Right renal pelvis (tissue), 4 donors: ENCODE data around the gene GPR37. TPM values are rescaled to one million over a fixed set of nuclear protein-coding genes. Genes with fewer than 3 reads are reported as not detected.
A peak's percentile ranks its signal among the peaks of the same experiment; 100 is the strongest.

Experiments
- DNase-seq, 4 donors: peaks; one replicate each; pipeline ENCODE4 v3.0.0-alpha.2; 2013; ENCODE audit warnings: low read depth in 4 of 4, low spot score in 3 of 4, missing footprints in 1 of 4
- polyA plus RNA-seq, 4 donors: library from polyadenylated mRNA; unstranded; fragments of 120-200 nt; gene quantifications; one replicate each; pipeline ENCODE4 v1.2.1, GENCODE V29; 2013; ENCODE audit not compliant: insufficient read length in 4 of 4

Gene GPR37, protein sequence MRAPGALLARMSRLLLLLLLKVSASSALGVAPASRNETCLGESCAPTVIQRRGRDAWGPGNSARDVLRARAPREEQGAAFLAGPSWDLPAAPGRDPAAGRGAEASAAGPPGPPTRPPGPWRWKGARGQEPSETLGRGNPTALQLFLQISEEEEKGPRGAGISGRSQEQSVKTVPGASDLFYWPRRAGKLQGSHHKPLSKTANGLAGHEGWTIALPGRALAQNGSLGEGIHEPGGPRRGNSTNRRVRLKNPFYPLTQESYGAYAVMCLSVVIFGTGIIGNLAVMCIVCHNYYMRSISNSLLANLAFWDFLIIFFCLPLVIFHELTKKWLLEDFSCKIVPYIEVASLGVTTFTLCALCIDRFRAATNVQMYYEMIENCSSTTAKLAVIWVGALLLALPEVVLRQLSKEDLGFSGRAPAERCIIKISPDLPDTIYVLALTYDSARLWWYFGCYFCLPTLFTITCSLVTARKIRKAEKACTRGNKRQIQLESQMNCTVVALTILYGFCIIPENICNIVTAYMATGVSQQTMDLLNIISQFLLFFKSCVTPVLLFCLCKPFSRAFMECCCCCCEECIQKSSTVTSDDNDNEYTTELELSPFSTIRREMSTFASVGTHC
- 1 to 10 TPM; 1.4 to 1.8 (median 1.8) TPM for polyA plus RNA-seq

- DNase-seq, result peak; percentile 33 to 50 (median 44)
These were observed at the start of gene GPR37 for GRCh38 chr7:124765401-124766352. Gene GPR37, minus strand, starts transcription at chr7:124765792. Its CDS starts 816 bp downstream, at chr7:124764976.

- no peak for DNase-seq
These were observed 48.6 kb upstream of the GPR37 start for GRCh38 chr7:124813994-124814798.

- DNase-seq, result no peak
These were observed 47.2 kb upstream of the GPR37 start for GRCh38 chr7:124812764-124813163.

DNA sequence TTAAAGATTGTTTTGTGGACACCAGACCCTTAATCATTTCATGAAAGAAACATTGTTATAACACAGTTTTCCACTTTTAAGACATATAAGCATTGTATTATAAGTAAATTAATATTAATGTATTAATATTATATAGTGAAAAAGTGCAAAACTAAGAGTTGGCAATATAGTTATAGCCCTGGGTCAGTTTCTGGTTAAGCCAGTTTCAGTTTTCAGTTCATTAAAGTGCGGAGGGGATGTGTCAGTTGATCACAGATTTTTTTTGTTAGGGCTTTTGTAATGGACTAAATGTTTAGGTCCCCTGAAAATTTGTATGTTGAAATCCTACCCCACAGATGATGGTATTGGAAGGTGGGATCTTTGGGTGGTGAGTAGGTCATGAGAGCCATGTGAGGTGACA is 45.7 kb upstream of the GPR37 start:
- no peak for DNase-seq

- no peak for DNase-seq
These were observed 45.0 kb upstream of the GPR37 start for GRCh38 chr7:124810605-124811004.

- no peak for DNase-seq
These were observed 42.6 kb upstream of the GPR37 start for GRCh38 chr7:124808206-124808605.

- DNase-seq, result no peak
These were observed 35.8 kb upstream of the GPR37 start for GRCh38 chr7:124801330-124801895.

DNA sequence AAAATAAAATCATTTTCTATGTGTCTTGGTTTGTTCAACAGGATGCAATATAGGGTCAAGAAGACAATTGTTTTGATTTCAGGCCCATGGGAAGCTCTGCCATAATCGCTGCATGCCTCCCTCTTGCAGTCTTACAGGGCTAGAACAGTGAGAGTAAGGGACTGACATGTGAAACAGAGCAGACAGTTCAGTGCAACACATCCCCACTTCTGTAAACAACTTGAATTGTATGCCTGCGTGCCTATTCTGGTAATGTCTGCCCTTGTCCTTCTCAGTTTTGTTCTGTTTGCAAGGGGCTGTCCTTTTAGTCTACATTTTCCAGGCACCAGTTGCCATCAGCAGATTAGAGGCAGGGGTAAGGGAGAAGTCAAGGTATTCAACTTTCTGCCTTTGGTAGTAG is 34.8 kb upstream of the GPR37 start:
- DNase-seq, result no peak

DNA sequence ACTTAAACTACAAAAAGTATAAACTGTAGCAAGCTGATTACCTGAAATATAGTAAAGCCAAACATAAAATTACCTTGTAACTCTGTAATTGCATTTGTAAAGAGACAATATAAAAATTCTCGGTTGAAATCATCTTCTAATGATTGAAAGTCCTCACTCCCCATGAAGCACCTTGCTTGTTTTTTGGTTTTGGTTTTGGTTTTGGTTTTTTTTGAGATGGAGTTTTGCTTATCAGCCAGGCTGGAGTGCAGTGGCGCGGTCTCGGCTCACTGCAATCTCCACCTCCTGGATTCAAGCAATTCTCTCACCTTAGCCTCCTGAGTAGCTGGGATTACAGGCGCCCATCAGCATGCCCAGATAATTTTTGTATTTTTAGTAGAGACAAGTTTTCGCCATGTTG is 33.9 kb upstream of the GPR37 start:
- DNase-seq, result no peak

- DNase-seq, result no peak
These were observed 31.2 kb upstream of the GPR37 start for GRCh38 chr7:124796771-124797170.

DNA sequence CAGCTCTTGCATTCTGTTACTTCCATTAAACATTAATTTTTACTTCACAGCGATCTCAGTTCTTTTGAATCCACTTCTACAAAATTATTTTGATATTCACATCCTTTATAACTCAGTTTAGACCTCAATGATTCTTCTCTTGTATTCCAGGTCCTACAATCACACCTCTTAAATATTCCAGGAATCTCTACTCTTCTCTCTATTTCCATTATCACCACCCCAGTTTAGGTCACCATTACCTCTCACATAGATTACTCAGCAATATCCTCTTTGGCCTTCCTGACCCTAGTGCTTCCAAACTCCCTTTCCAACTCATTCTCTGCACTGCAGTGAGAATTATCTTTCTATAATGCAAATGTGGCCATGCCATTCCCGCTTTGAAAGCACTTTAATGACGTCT is 27.1 kb upstream of the GPR37 start:
- no peak for DNase-seq

- no peak for DNase-seq
These were observed 26.4 kb upstream of the GPR37 start for GRCh38 chr7:124792002-124792401.

DNA sequence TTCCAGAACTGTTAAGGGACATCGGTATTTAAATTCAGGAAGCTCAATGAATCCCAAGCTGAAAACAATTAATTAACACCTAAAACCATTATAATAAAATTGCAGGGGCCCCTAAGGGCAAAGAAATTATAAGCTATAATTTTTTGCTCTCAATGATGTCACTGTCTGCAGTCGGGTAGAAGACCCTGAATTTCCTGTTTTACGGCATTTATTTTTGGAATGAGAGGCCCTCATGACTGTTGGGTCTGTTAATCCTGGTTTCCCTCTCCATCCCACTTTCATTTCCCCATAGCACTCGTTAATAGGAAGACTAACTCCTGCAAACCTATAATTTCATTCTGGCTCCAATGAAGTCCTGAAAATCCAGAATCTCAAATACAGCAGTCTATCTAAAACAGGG is 25.8 kb upstream of the GPR37 start:
- DNase-seq, result no peak

DNA sequence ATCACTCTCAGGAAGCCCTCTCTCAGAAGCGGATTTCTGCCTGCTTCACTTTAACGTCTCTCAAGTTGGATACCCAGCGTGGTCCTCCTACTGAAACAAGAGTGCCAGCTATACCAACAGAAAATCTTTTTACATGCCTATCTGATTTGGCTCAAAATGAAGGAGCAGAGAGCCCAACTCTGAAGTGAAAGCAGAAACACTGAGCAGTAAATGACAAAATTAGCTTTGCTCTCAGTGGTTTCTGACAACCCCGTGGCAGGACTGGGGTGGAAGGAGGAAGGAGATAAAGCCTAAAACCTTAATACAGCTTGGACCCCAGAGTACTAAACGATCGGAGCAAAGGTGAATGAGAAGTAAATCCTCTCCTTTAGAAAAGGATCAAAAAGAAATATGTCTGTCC is 25.1 kb upstream of the GPR37 start:
- no peak for DNase-seq

GRCh38 chr7:124785994-124786393 is 20.4 kb upstream of the GPR37 start:
- no peak for DNase-seq

DNA sequence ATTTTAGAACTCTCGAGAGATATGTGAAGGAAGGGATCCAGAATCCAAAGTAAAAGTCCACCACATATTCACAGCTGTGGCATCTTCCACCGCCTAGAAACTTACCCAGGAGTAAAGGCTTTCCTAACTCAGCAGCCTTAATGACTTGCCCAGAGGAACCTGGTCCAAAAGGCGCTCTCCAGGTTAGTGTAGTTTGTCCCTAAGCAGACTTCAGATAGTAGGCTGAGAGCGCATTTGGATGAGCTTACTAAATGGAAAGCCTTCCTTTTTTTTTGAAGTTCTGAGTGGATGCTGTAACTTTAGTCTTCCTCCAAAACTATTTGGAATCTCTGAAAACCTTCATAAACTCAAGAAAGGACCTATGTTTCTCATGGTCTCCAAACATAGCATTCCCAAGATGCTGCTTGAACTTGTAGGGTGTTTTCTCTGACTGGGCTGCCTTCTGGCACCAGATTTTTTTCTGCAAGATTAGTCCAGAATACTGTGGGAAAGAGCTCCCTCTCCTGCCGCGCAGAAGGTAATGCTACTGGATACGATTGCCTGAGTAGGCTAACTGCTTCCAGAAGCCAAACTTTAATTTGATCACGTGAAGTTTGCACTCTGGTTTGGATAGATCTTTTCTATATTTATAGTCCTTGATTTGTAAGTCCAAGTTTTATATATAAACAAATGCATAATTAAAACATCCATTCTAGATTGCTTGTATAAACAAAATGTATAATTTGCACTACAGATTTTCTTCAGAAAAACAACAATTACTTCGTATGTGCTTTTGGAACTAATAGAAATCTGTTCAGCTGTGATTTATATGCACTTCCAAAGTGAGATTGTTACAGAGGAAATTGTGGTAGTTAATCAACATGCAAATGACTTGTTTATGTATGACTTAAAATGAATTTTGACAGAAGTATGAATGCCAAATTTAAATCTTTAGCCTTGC is 19.6 kb upstream of the GPR37 start:
- DNase-seq, result peak; percentile 36 to 54 (median 47)

DNA sequence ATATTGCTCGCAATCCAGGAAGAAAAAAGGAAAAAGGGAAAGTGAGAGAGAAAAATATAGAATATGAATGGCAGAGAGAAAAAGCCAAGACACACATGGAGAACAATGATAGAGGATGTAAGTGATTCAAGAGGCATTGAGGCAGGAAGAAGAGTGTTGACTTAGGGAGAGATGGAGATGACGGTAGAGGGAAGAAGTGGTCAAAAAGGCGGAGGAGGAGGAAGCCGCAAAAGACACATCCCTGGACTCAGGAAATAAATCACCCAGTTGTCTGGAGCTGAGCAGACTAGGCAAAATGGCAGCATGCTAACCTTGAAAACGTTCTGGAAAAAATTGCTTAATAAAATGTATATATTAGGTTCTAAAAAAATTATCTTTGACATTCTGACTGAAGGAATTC is 17.7 kb upstream of the GPR37 start:
- no peak for DNase-seq

DNA sequence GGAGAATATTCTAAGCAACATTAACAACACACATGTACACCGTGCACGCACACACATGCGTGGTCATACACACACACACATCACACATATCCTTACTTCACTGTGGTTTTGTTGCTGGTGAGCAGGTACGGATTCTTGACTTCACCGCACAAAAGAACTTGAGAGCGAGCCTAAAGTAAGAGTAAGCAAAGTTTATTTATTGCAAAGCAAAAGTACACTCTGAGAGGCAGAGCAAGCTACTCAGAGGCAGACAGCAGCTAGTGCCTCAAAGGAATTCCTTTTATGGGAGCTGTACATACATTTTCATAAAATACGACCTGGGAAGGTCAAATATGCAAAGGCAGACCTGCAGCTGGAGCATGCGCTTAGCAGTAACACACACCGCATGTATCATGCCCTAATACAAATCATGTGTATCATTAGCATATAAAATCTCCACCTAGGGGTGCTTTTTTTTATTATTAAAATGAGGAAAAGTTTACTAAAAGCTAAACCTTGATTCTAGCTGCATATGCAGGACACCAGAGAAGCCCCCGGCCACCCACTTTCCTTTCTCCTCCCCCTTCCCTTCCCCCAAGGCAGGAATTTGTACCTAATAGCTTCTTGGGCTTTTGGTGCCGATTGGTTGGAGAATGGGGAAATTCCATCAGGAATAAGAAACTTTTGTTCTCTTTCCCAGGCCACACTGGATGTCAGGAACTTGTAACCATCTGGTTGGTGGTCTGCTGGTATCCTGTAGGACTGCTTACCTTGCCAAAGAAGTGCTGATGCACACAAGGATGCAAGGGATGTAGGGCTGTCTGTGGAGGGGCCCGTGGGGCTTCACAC is 16.5 kb upstream of the GPR37 start:
- no peak for DNase-seq
